Neural crest cell (in vitro differentiated cells): ENCODE measurements around the gene NFKBIB. TPM values are rescaled to one million over a fixed set of nuclear protein-coding genes. Genes with fewer than 3 reads are reported as not detected.
"Not testable (repeated sequence)": the region's sequence is repeated elsewhere in the genome, so short reads cannot be mapped to it uniquely, and the experiment has no call there.

Experiments used
- DNase-seq: peaks from one replicate; pipeline ENCODE4 v3.0.0; 2021; ENCODE audit warnings: low read depth, mixed read lengths, low spot score
- H3K27ac Mint-ChIP-seq: one replicate; pipeline ENCODE4 v1.8.0; 2021; ENCODE audit warnings: mild to moderate bottlenecking, mixed read lengths; ENCODE audit not compliant: unreplicated experiment
- H3K27me3 Mint-ChIP-seq: 2 replicates; pipeline ENCODE4 v1.8.0; 2021; ENCODE audit warnings: low read depth, mild to moderate bottlenecking, mixed read lengths
- H3K36me3 Mint-ChIP-seq: 2 replicates; pipeline ENCODE4 v1.8.0; 2021; ENCODE audit warnings: low read depth, mild to moderate bottlenecking, mixed read lengths
- H3K4me1 Mint-ChIP-seq: 2 replicates; pipeline ENCODE4 v1.8.0; 2021; ENCODE audit warnings: mixed read lengths
- H3K4me3 Mint-ChIP-seq: one replicate; pipeline ENCODE4 v1.8.0; 2021; ENCODE audit warnings: mild to moderate bottlenecking, mixed read lengths
- H3K9me3 Mint-ChIP-seq: 2 replicates; pipeline ENCODE4 v1.8.0; 2021; ENCODE audit warnings: mixed read lengths
- total RNA-seq: library from RNA; stranded (reverse); gene quantifications from 2 replicates; pipeline ENCODE4 v1.2.1, GENCODE V29; 2021
- TF ChIP-seq, protein P1 (sequence below): fragments of 200-600 bp; sonication (generic); conservative IDR thresholded peaks from 2 replicates; pipeline ENCODE4 v1.5.0; 2021; ENCODE audit warnings: antibody characterized with exemption, mild to moderate bottlenecking

Gene NFKBIB
- total RNA-seq, 1 donor from 2014 or later, result 21.2 TPM

GRCh38 chr19:38870612-38871011 is 29.2 kb upstream of the NFKBIB start:
- Mint-ChIP-seq H3K4me3 (no peak overlapping the region), H3K27ac (no peak overlapping the region), H3K36me3 (no peaks in the 10 kb centered on the region), H3K4me1 (peaks cover 10% of the 10 kb centered on the region), H3K9me3 (no peaks in the 10 kb centered on the region), H3K27me3 (peaks cover 4% of the 10 kb centered on the region)
- no peak for DNase-seq
- TF ChIP-seq, protein P1, sequence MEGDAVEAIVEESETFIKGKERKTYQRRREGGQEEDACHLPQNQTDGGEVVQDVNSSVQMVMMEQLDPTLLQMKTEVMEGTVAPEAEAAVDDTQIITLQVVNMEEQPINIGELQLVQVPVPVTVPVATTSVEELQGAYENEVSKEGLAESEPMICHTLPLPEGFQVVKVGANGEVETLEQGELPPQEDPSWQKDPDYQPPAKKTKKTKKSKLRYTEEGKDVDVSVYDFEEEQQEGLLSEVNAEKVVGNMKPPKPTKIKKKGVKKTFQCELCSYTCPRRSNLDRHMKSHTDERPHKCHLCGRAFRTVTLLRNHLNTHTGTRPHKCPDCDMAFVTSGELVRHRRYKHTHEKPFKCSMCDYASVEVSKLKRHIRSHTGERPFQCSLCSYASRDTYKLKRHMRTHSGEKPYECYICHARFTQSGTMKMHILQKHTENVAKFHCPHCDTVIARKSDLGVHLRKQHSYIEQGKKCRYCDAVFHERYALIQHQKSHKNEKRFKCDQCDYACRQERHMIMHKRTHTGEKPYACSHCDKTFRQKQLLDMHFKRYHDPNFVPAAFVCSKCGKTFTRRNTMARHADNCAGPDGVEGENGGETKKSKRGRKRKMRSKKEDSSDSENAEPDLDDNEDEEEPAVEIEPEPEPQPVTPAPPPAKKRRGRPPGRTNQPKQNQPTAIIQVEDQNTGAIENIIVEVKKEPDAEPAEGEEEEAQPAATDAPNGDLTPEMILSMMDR, result no peak

GRCh38 chr19:38873400-38873799 is 26.4 kb upstream of the NFKBIB start:
- not testable (repeated sequence) for H3K27ac Mint-ChIP-seq, H3K9me3 Mint-ChIP-seq, H3K36me3 Mint-ChIP-seq, H3K27me3 Mint-ChIP-seq, H3K4me3 Mint-ChIP-seq, DNase-seq
- H3K4me1 Mint-ChIP-seq, result peaks cover 16% of the 10 kb centered on the region

DNA sequence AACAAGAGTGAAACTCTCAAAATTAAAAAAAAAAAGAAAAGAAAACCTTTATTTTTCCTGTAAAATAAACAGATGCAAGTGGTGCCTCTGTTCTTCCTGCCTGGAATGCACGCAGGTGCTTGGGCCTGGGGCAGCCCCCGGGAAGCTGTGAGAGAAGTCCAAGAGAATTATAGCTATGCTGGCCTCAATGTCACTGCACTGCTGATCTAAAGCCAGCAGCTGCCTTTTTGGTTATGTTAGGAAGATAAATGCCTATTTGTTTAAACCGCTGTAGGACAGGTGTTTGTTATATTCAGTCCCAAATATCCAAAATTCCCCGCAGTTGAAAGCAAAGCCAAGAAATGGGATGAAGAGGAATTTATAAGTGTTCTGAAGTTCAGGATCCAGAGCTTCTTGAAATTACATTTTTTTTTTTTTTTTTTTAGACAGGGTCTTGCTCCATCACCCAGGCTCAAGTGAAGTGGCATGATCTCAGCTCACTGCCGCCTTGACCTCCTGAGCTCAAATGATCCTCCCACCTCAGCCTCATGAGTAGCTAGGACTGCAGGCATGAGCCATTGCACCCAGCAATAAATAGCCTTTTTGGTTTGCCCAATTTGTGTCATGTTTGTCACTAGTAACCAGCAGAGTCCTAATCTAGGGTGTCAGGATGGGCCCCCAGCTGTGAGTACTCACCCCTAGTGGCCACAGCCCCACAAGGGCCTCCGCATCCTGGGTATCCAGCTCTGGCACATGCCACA is 23.9 kb upstream of the NFKBIB start:
- Mint-ChIP-seq H3K4me3 (no peak overlapping the region), H3K27me3 (no peaks in the 10 kb centered on the region), H3K9me3 (no peaks in the 10 kb centered on the region), H3K4me1 (peaks cover 11% of the 10 kb centered on the region), H3K27ac (no peak overlapping the region), H3K36me3 (no peaks in the 10 kb centered on the region)
- TF ChIP-seq, protein P1, result no peak
- DNase-seq, result no peak

DNA sequence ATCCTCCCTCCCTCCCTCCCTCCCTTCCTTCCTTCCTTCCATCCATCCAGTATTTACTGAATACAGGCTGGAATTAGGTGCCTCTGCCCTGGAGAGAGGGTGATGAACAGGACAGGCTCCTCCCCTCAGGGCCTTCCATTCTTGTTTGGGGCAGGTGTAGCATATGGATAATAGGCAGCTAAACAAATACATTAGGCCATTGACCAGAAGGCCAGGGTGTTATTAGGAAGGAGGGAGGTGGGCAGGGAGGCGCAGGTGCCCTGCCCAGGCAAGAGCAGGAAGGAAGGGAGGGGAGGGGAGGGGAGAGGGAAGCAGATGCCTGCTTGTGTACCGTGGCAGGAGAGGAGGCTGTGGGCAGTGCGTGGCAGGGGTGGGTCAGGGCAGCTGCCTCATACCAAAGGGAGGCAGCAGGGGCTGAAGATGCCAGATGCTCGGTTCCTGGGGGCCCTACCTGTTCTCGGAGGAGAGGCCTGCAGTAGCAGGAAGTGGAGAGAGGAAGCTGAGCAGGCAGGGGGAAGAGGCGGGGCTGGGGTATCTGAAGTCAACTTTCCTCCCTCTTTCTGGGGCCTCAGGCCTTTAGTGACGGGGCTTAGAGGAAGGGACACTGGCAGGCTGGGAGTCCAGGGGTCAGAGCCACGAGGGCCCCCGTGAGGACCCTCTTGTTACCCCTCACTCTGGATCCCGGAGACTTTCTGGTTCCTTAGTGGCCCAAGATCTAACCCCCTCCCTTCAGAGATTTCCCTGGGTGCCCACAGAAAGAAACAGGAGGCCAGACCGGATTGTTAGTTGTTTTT is 21.8 kb upstream of the NFKBIB start, which contains the start of gene RINL:
Gene RINL (minus strand): TSS at position 495 of the 794 bp plus-strand sequence. CDS start 1,533 bp downstream, outside the sequence.
- no peaks in the 10 kb centered on the region for H3K27me3 Mint-ChIP-seq
- no peak within 1 kb of the TSS for H3K4me3 Mint-ChIP-seq
- peak within 1 kb of the TSS; percentile 90 for H3K27ac Mint-ChIP-seq
- H3K36me3 Mint-ChIP-seq, result no peaks in the 10 kb centered on the region
- TF ChIP-seq, protein P1, result no peak
- no peaks in the 10 kb centered on the region for H3K9me3 Mint-ChIP-seq
- DNase-seq, result no peak
- peaks cover 11% of the 10 kb centered on the region for H3K4me1 Mint-ChIP-seq

DNA sequence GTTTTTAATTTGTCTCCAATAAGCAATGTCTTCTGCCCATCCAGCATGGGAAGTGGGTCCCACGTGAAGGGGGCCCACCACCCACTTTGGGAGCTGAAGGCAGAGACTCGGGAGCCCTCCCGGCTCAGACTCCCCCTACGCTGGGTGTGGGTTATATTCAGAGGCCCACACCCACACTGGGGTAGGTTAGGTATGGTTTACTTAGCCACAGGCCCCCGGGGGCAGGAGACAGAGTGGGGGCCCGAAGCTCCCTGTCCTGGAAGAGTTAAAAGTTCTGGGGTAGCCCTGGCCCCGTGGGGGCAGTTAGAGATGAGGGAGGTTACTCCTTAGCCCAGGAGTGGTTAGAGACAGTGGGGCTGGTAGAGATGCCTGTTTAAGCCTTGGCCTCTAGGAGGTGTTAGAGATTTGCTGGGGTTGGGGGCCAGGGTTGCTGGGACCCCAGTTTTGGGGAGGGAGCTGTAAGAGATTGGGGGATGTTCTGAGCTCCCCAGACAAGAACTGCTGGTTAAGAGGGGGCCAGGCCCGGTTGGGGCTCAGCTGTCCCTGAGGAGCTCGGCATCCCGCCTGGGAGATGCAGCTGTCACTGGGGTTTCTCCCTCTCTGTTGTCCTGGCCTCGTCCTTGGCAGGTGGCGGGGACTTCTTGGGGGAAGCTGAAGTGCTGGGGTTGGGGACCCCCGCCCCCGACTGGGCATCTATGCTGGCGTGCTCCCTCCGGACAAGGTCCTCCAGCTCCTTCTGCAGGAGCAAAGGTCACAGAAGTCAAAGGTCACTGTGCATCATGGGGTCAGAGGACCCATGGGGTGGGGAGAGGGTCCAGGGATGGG is 21.0 kb upstream of the NFKBIB start:
- Mint-ChIP-seq H3K9me3 (no peaks in the 10 kb centered on the region), H3K27ac (no peak overlapping the region), H3K36me3 (no peaks in the 10 kb centered on the region), H3K4me1 (peaks cover 11% of the 10 kb centered on the region), H3K4me3 (no peak overlapping the region), H3K27me3 (no peaks in the 10 kb centered on the region)
- TF ChIP-seq, protein P1, result no peak
- DNase-seq, result no peak
